K562 (cell line): ENCODE measurements around the gene FAR2. TPM values are rescaled to one million over a fixed set of nuclear protein-coding genes. Genes with fewer than 3 reads are reported as not detected.

Source experiments
- ATAC-seq: fragments of 200-7000 bp; cut with Tn5 transposase; 3 replicates; pipeline ENCODE4 v1.9.1; 2020; ENCODE audit warnings: moderate library complexity
- BruUV-seq: library from RNA; stranded (reverse); fragments of 400-500 nt; replicated peaks from 2 replicates; lab custom pipeline; 2021; lab: Mats Ljungman, UMichigan
- CTCF ChIA-PET: fragments of 300-600 bp; formaldehyde crosslinking; extraction: SDS; loops from one replicate; lab custom pipeline; 2021; ENCODE audit warnings: low intra/inter-chr PET ratio; lab: Yijun Ruan, JAX
- POLR2A ChIA-PET: fragments of 300-600, 350-650 bp; sonication (Branson Sonifier 250); formaldehyde crosslinking; extraction: SDS; loops from one replicate; lab custom pipeline; 2021; ENCODE audit warnings: antibody characterized with exemption, inconsistent platforms; lab: Yijun Ruan, JAX
- DNase-seq, 4 experiments: peaks; one replicate each; pipeline versions ENCODE4 v3.0.0 to v3.0.0-alpha.2; 2011 to 2018; ENCODE audit warnings: low spot score in 3 of 4, mixed read lengths in 3 of 4; ENCODE audit errors: extremely low read depth in 1 of 4
- FAIRE-seq: peaks from 2 replicates; lab custom pipeline; 2011; peaks lifted over from hg19 to GRCh38; lab: Jason Lieb, UNC
- H2AFZ ChIP-seq: 2 replicates; pipeline ENCODE4 v1.6.0; 2011; ENCODE audit warnings: low read depth, low read length, control low read depth, inconsistent platforms
- H3K27ac ChIP-seq: fragments of 200-600 bp; 3 replicates; pipeline ENCODE4 v1.8.0; 2011; ENCODE audit warnings: low read depth, mild to moderate bottlenecking, control low read depth, inconsistent platforms, low read length, moderate library complexity, mixed read lengths; ENCODE audit errors: extremely low read depth
- H3K27me3 ChIP-seq, 2 experiments: fragments of 300-600 bp in 1 of 2; 2 replicates in 1 of 2; 3 replicates in 1 of 2; pipeline versions ENCODE4 v1.6.0 to v1.8.0; 2011; ENCODE audit warnings: inconsistent platforms in 2 of 2, low read length in 2 of 2, mild to moderate bottlenecking in 1 of 2, mixed read lengths in 1 of 2, moderate library complexity in 1 of 2; ENCODE audit not compliant: control insufficient read depth in 2 of 2, insufficient read depth in 2 of 2
- H3K36me3 ChIP-seq: fragments of 300-600 bp; 3 replicates; pipeline ENCODE4 v1.8.0; 2011; ENCODE audit warnings: mild to moderate bottlenecking, low read length, inconsistent platforms; ENCODE audit not compliant: control insufficient read depth, insufficient read depth
- H3K4me1 ChIP-seq, 2 experiments: fragments of 200-600 bp in 1 of 2; replicated peaks in 1 of 2; 2 replicates in 1 of 2; 3 replicates in 1 of 2; pipeline versions ENCODE4 v1.5.1 to v1.8.0; 2011; ENCODE audit warnings: inconsistent platforms in 2 of 2, low read length in 2 of 2, mild to moderate bottlenecking in 1 of 2, mixed read lengths in 1 of 2, moderate library complexity in 1 of 2; ENCODE audit not compliant: control insufficient read depth in 2 of 2, insufficient read depth in 2 of 2
- H3K4me2 ChIP-seq: 2 replicates; pipeline ENCODE4 v1.6.1; 2011; ENCODE audit warnings: low read length, control low read depth, inconsistent platforms, mixed read lengths; ENCODE audit not compliant: insufficient read depth
- H3K4me3 ChIP-seq: fragments of 200-600 bp; sonication (generic), shearing (Covaris generic); 2 replicates; pipeline ENCODE4 v1.5.1; 2016; ENCODE audit warnings: control low read depth, inconsistent platforms
- H3K79me2 ChIP-seq: fragments of 200-600 bp; 3 replicates; pipeline ENCODE4 v1.8.0; 2011; ENCODE audit warnings: low read length, inconsistent platforms; ENCODE audit not compliant: control insufficient read depth, insufficient read depth
- H3K9ac ChIP-seq, 2 experiments: 2 replicates each; pipeline versions ENCODE4 v1.6.0 to v1.6.1; 2011; ENCODE audit warnings: low read depth in 2 of 2, low read length in 2 of 2, control low read depth in 1 of 2, inconsistent platforms in 1 of 2, mild to moderate bottlenecking in 1 of 2, mixed read lengths in 1 of 2; ENCODE audit not compliant: insufficient read depth in 1 of 2
- H3K9me1 ChIP-seq: one replicate; pipeline ENCODE4 v1.6.0; 2011; ENCODE audit warnings: inconsistent platforms, mild to moderate bottlenecking, low read length, moderate library complexity; ENCODE audit not compliant: control insufficient read depth, insufficient read depth
- H3K9me3 ChIP-seq: replicated peaks from 2 replicates; pipeline ENCODE4 v1.5.1; 2011; ENCODE audit warnings: low read depth, low read length, inconsistent platforms; ENCODE audit not compliant: control insufficient read depth, insufficient read depth
- H4K20me1 ChIP-seq: replicated peaks from 2 replicates; pipeline ENCODE4 v1.6.1; 2011; ENCODE audit warnings: low read length, inconsistent platforms, mixed read lengths; ENCODE audit not compliant: control insufficient read depth, insufficient read depth
- ETV5 ChIP-seq: sonication (generic); formaldehyde crosslinking; IDR thresholded peaks from 2 replicates; pipeline ENCODE4 v1.4.0; 2020; ENCODE audit warnings: low read depth, mild to moderate bottlenecking, missing genetic modification reagents
- MEF2A ChIP-seq: IDR thresholded peaks from 2 replicates; pipeline ENCODE4 v1.6.1; 2011; ENCODE audit warnings: low read depth, mild to moderate bottlenecking, low read length, moderate library complexity; ENCODE audit not compliant: control insufficient read depth
- NFYB ChIP-seq: IDR thresholded peaks from 2 replicates; pipeline ENCODE4 v1.6.1; 2011; ENCODE audit warnings: mild to moderate bottlenecking, moderate library complexity; ENCODE audit not compliant: insufficient read length; ENCODE audit errors: extremely low read depth
- PYGO2 ChIP-seq: fragments of 450-650 bp; IDR thresholded peaks from 2 replicates; pipeline ENCODE4 v1.6.1; 2016; ENCODE audit warnings: mild to moderate bottlenecking, missing genetic modification characterization, moderate library complexity, missing compliant biosample characterization
- SOX6 ChIP-seq: fragments of 450-650 bp; IDR thresholded peaks from 2 replicates; pipeline ENCODE4 v1.6.1; 2014; ENCODE audit warnings: mild to moderate bottlenecking
- ZBTB7A ChIP-seq: IDR thresholded peaks from 2 replicates; pipeline ENCODE4 v1.6.1; 2011; ENCODE audit warnings: low read depth, mild to moderate bottlenecking, low read length, moderate library complexity, borderline replicate concordance; ENCODE audit not compliant: control insufficient read depth
- ZKSCAN1 ChIP-seq: fragments of 150-350 bp; IDR thresholded peaks from 2 replicates; pipeline ENCODE4 v1.6.1; 2016; ENCODE audit warnings: low read depth, low read length
- ZNF76 ChIP-seq: fragments of 250-450 bp; sonication (Bioruptor Pico); IDR thresholded peaks from 2 replicates; pipeline ENCODE4 v1.4.0; 2020; ENCODE audit warnings: mild to moderate bottlenecking, moderate library complexity, borderline replicate concordance
- WGBS: fragments of 100-300 bp; shearing (Covaris generic); methylation state at CpG from one replicate; pipeline ENCODE4 v1.1.6; 2016; ENCODE audit warnings: low coverage, mixed read lengths; ENCODE audit not compliant: insufficient coverage; ENCODE audit errors: missing lambda C conversion rate; 5-methylcytosine and 5-hydroxymethylcytosine counted together
- in situ Hi-C: fragments of 300-500 bp; cut with MboI; formaldehyde crosslinking; loops from 4 replicates; pipeline ENCODE4 v1.15.0; 2018; ENCODE audit warnings: inconsistent platforms, mixed read lengths
- intact Hi-C: fragments of 100-400 bp; cut with micrococcal nuclease; formaldehyde crosslinking; loops from 2 replicates; pipeline ENCODE4 v1.14.2; 2022
- polyA plus RNA-seq, 8 experiments: library from polyadenylated mRNA; depleted of rRNA in 4 of 8; stranded (reverse) in 5 of 8; unstranded in 3 of 8; fragments of >200 nt; fragmentation: Nextera tagmentation in 2 of 8; fragmentation: Illumina TruSeq in 1 of 8; extraction: Ambion mirVana in 2 of 8; extraction: Trizol in 1 of 8; gene quantifications; 2 replicates each; pipeline versions ENCODE4 v1.2.1 to v1.2.3, GENCODE V29; 2011 to 2014; ENCODE audit warnings: inconsistent platforms in 1 of 8, missing spikeins in 1 of 8
- total RNA-seq, 7 experiments: library from RNA; depleted of rRNA in 6 of 7; stranded (reverse); fragments of >200 nt in 6 of 7; fragmentation: Illumina TruSeq in 2 of 7; extraction: Trizol in 2 of 7; gene quantifications; 2 replicates each; pipeline versions ENCODE4 v1.2.1 to v1.2.3, GENCODE V29; 2011 to 2021; ENCODE audit warnings: low replicate concordance in 1 of 7
- TF ChIP-seq, protein P1 (sequence below): IDR thresholded peaks from 2 replicates; pipeline ENCODE4 v1.6.1; 2014; ENCODE audit warnings: antibody characterized with exemption
- TF ChIP-seq, protein P2 (sequence below): sonication (generic); formaldehyde crosslinking; IDR thresholded peaks from 2 replicates; pipeline ENCODE4 v1.8.1; 2023; ENCODE audit warnings: missing genetic modification reagents, mild to moderate bottlenecking, borderline replicate concordance

FAR2 gene
- total and polyA plus RNA-seq, 9 of the 15 experiments (the other 6 are each of a cell fraction or from before 2014, with no cell fraction given), result 5.0 to 13.4 (median 8.5) TPM

DNA sequence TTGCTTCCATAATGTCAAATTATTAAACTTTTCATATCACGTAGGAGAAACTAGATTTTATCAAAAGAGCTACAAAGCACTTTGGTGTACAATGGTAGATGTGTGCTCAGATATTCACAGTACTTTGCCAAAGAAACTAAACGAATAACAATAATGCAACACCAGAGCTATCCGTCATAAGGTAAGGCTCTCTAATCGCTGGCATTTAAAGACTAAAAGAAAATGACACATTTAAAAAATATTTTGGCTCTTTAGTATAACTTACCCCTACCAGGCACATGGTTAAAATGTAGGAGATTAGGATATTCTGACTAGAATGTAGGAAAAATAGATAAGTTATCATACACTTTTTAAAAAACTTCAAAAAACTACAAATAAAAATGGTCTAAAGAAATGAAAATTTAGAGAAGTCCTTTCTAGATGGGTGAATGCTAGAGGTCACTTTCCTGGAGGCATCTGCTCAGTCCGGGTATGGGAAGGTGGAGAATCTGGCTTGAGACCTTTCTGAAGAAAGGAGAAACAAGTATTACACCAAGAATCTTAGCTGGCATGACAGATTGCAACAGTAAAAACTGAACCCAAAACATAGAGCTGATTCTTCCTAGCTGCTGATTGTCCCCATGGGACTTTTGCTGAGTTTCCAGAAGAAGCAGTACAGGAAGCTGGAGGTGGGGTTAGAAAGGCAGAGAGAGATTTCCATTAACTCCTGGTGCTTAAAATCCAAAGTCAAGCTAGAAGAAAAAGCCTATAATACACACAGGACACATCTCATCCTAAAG lies 67.9 kb downstream of the FAR2 start:
- WGBS, result 19% methylated on average over 5 of the region's 5 CpGs
- Histone ChIP-seq H3K27me3 (no peaks in the 10 kb centered on the region), H3K79me2 (no peaks in the 10 kb centered on the region), H3K9ac (no peak overlapping the region), H3K4me3 (no peak overlapping the region), H4K20me1 (no peaks in the 10 kb centered on the region), H3K36me3 (no peaks in the 10 kb centered on the region), H3K9me3 (no peaks in the 10 kb centered on the region), H2AFZ (no peak overlapping the region), H3K27ac (no peak overlapping the region), H3K9me1 (no peaks in the 10 kb centered on the region), H3K4me2 (no peak overlapping the region), H3K4me1 (no peaks in the 10 kb centered on the region)
- POLR2A ChIA-PET, result no interaction called here
- BruUV-seq, result no TSS peak
- FAIRE-seq, result no peak
- intact Hi-C loops, result no loop called here
- no peak for ATAC-seq
- CTCF ChIA-PET, result no interaction called here
- no peak for DNase-seq
- in situ Hi-C loops, result no loop called here
- TF ChIP-seq ZBTB7A (no peak), ZNF76 (CRISPR knock-in tag) (no peak), NFYB (no peak), MEF2A (no peak), SOX6 (no peak), ETV5 (CRISPR knock-in tag) (no peak), ZKSCAN1 (no peak), PYGO2 (no peak)
- TF ChIP-seq, protein P1, sequence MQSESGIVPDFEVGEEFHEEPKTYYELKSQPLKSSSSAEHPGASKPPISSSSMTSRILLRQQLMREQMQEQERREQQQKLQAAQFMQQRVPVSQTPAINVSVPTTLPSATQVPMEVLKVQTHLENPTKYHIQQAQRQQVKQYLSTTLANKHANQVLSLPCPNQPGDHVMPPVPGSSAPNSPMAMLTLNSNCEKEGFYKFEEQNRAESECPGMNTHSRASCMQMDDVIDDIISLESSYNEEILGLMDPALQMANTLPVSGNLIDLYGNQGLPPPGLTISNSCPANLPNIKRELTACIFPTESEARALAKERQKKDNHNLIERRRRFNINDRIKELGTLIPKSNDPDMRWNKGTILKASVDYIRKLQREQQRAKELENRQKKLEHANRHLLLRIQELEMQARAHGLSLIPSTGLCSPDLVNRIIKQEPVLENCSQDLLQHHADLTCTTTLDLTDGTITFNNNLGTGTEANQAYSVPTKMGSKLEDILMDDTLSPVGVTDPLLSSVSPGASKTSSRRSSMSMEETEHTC, result no peak
- TF ChIP-seq, protein P2, sequence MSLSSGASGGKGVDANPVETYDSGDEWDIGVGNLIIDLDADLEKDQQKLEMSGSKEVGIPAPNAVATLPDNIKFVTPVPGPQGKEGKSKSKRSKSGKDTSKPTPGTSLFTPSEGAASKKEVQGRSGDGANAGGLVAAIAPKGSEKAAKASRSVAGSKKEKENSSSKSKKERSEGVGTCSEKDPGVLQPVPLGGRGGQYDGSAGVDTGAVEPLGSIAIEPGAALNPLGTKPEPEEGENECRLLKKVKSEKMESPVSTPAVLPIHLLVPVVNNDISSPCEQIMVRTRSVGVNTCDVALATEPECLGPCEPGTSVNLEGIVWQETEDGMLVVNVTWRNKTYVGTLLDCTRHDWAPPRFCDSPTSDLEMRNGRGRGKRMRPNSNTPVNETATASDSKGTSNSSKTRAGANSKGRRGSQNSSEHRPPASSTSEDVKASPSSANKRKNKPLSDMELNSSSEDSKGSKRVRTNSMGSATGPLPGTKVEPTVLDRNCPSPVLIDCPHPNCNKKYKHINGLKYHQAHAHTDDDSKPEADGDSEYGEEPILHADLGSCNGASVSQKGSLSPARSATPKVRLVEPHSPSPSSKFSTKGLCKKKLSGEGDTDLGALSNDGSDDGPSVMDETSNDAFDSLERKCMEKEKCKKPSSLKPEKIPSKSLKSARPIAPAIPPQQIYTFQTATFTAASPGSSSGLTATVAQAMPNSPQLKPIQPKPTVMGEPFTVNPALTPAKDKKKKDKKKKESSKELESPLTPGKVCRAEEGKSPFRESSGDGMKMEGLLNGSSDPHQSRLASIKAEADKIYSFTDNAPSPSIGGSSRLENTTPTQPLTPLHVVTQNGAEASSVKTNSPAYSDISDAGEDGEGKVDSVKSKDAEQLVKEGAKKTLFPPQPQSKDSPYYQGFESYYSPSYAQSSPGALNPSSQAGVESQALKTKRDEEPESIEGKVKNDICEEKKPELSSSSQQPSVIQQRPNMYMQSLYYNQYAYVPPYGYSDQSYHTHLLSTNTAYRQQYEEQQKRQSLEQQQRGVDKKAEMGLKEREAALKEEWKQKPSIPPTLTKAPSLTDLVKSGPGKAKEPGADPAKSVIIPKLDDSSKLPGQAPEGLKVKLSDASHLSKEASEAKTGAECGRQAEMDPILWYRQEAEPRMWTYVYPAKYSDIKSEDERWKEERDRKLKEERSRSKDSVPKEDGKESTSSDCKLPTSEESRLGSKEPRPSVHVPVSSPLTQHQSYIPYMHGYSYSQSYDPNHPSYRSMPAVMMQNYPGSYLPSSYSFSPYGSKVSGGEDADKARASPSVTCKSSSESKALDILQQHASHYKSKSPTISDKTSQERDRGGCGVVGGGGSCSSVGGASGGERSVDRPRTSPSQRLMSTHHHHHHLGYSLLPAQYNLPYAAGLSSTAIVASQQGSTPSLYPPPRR (CRISPR knock-in tag), result no peak
